H9 (cell line): Measurements from ENCODE around the gene PIP5KL1. TPM values are rescaled to one million over a fixed set of nuclear protein-coding genes. Genes with fewer than 3 reads are reported as not detected.

Source experiments
- DNase-seq: peaks from one replicate; pipeline ENCODE4 v3.0.0-alpha.2; 2017
- H2AFZ ChIP-seq: one replicate; pipeline ENCODE4 v1.6.1; 2013; ENCODE audit warnings: mild to moderate bottlenecking, low read length, control low read depth, moderate library complexity
- H2AK5ac ChIP-seq: 2 replicates; pipeline ENCODE4 v1.6.1; 2013; ENCODE audit warnings: low read length, control low read depth, mixed read lengths; ENCODE audit not compliant: insufficient read length
- H2BK120ac ChIP-seq: one replicate; pipeline ENCODE4 v1.6.1; 2013; ENCODE audit warnings: low read depth, mild to moderate bottlenecking, low read length, control low read depth, inconsistent platforms; ENCODE audit not compliant: poor library complexity, severe bottlenecking
- H2BK12ac ChIP-seq: 2 replicates; pipeline ENCODE4 v1.6.1; 2013; ENCODE audit warnings: low read length, control low read depth, mixed read lengths, low read depth; ENCODE audit not compliant: insufficient read length
- H2BK15ac ChIP-seq: 2 replicates; pipeline ENCODE4 v1.6.1; 2013; ENCODE audit warnings: low read depth, low read length, control low read depth
- H2BK20ac ChIP-seq: one replicate; pipeline ENCODE4 v1.6.1; 2013; ENCODE audit warnings: low read depth, mild to moderate bottlenecking, low read length, control low read depth, inconsistent platforms; ENCODE audit not compliant: poor library complexity, severe bottlenecking
- H2BK5ac ChIP-seq: 2 replicates; pipeline ENCODE4 v1.6.1; 2013; ENCODE audit warnings: low read length, control low read depth, mixed read lengths; ENCODE audit not compliant: insufficient read length
- H3K14ac ChIP-seq: 2 replicates; pipeline ENCODE4 v1.6.1; 2013; ENCODE audit warnings: low read length, control low read depth; ENCODE audit not compliant: insufficient read depth
- H3K18ac ChIP-seq: 2 replicates; pipeline ENCODE4 v1.6.1; 2013; ENCODE audit warnings: low read depth, mild to moderate bottlenecking, mixed read lengths, low read length, control low read depth; ENCODE audit not compliant: insufficient read length
- H3K23ac ChIP-seq: 2 replicates; pipeline ENCODE4 v1.6.1; 2013; ENCODE audit warnings: low read length, control low read depth, mixed read lengths, low read depth; ENCODE audit not compliant: insufficient read length
- H3K23me2 ChIP-seq: 2 replicates; pipeline ENCODE4 v1.6.1; 2013; ENCODE audit warnings: low read depth, mild to moderate bottlenecking, mixed read lengths, low read length, control low read depth; ENCODE audit not compliant: insufficient read length, poor library complexity, severe bottlenecking
- H3K27ac ChIP-seq: 2 replicates; pipeline ENCODE4 v1.5.1; 2013; ENCODE audit warnings: low read length, control low read depth, mixed read lengths, low read depth; ENCODE audit not compliant: insufficient read length
- H3K27me3 ChIP-seq: 2 replicates; pipeline ENCODE4 v1.6.1; 2013; ENCODE audit warnings: low read length, control low read depth, inconsistent platforms; ENCODE audit not compliant: insufficient read depth
- H3K4ac ChIP-seq: 2 replicates; pipeline ENCODE4 v1.6.1; 2013; ENCODE audit warnings: low read depth, mild to moderate bottlenecking, control low read depth, inconsistent platforms, low read length, moderate library complexity
- H3K4me1 ChIP-seq: 2 replicates; pipeline ENCODE4 v1.6.1; 2013; ENCODE audit warnings: low read length, control low read depth, inconsistent platforms; ENCODE audit not compliant: insufficient read depth
- H3K4me2 ChIP-seq: 2 replicates; pipeline ENCODE4 v1.6.1; 2013; ENCODE audit warnings: low read length, control low read depth, mixed read lengths; ENCODE audit not compliant: insufficient read length, insufficient read depth
- H3K56ac ChIP-seq: 2 replicates; pipeline ENCODE4 v1.6.1; 2013; ENCODE audit warnings: low read depth, mild to moderate bottlenecking, mixed read lengths, low read length, control low read depth; ENCODE audit not compliant: insufficient read length
- H3K79me1 ChIP-seq: 2 replicates; pipeline ENCODE4 v1.6.1; 2013; ENCODE audit warnings: low read depth, mild to moderate bottlenecking, moderate library complexity, low read length, control low read depth, inconsistent platforms; ENCODE audit not compliant: insufficient read depth, poor library complexity, severe bottlenecking
- H3K79me2 ChIP-seq: 2 replicates; pipeline ENCODE4 v1.6.1; 2013; ENCODE audit warnings: low read length, control low read depth, inconsistent platforms; ENCODE audit not compliant: insufficient read depth
- H3K9ac ChIP-seq: 2 replicates; pipeline ENCODE4 v1.6.1; 2013; ENCODE audit warnings: low read length, control low read depth, mixed read lengths; ENCODE audit not compliant: insufficient read length; ENCODE audit errors: extremely low read depth
- H3K9me3 ChIP-seq: one replicate; pipeline ENCODE4 v1.6.1; 2013; ENCODE audit warnings: low read depth, low read length, inconsistent platforms; ENCODE audit not compliant: control insufficient read depth
- H3T11ph ChIP-seq: one replicate; pipeline ENCODE4 v1.6.1; 2013; ENCODE audit warnings: mild to moderate bottlenecking, low read length, control low read depth, inconsistent platforms
- H4K20me1 ChIP-seq: one replicate; pipeline ENCODE4 v1.6.1; 2013; ENCODE audit not compliant: control insufficient read depth, insufficient read length, insufficient read depth
- H4K5ac ChIP-seq: 2 replicates; pipeline ENCODE4 v1.6.1; 2013; ENCODE audit warnings: low read depth, mild to moderate bottlenecking, mixed read lengths, low read length, control low read depth; ENCODE audit not compliant: insufficient read length
- H4K8ac ChIP-seq: replicated peaks from 2 replicates; pipeline ENCODE4 v1.6.1; 2013; ENCODE audit warnings: low read length, control low read depth, mixed read lengths, low read depth; ENCODE audit not compliant: insufficient read length
- H4K91ac ChIP-seq: 2 replicates; pipeline ENCODE4 v1.6.1; 2013; ENCODE audit warnings: low read depth, mild to moderate bottlenecking, moderate library complexity, mixed read lengths, low read length, control low read depth; ENCODE audit not compliant: insufficient read length
- H3K27ac Mint-ChIP-seq, 3 experiments: 2 replicates in 2 of 3; 3 replicates in 1 of 3; pipeline ENCODE4 v1.8.0; 2020 to 2021; ENCODE audit warnings: mixed read lengths in 3 of 3, mild to moderate bottlenecking in 1 of 3, moderate library complexity in 1 of 3
- H3K27me3 Mint-ChIP-seq: 2 replicates; pipeline ENCODE4 v1.8.0; 2021; ENCODE audit warnings: low read depth, mild to moderate bottlenecking, moderate library complexity, mixed read lengths
- H3K36me3 Mint-ChIP-seq, 3 experiments: 2 replicates in 2 of 3; 3 replicates in 1 of 3; pipeline ENCODE4 v1.8.0; 2020 to 2021; ENCODE audit warnings: low read depth in 3 of 3, mixed read lengths in 3 of 3; ENCODE audit not compliant: insufficient read depth in 1 of 3
- H3K4me1 Mint-ChIP-seq, 2 experiments: 2 replicates each; pipeline ENCODE4 v1.8.0; 2020; ENCODE audit warnings: mixed read lengths in 2 of 2
- H3K4me3 Mint-ChIP-seq, 2 experiments: 2 replicates in 1 of 2; 3 replicates in 1 of 2; pipeline ENCODE4 v1.8.0; 2020 to 2021; ENCODE audit warnings: mild to moderate bottlenecking in 2 of 2, mixed read lengths in 2 of 2, moderate library complexity in 1 of 2
- H3K9me3 Mint-ChIP-seq, 2 experiments: 2 replicates in 1 of 2; 3 replicates in 1 of 2; pipeline ENCODE4 v1.8.0; 2020; ENCODE audit warnings: mild to moderate bottlenecking in 2 of 2, mixed read lengths in 2 of 2, moderate library complexity in 1 of 2
- CTCF ChIP-seq: fragments of 200-600 bp; sonication (generic); conservative IDR thresholded peaks from 3 replicates; pipeline ENCODE4 v1.8.0; 2021; ENCODE audit warnings: antibody characterized with exemption, mild to moderate bottlenecking
- WGBS: extraction: QIAGEN DNeasy Blood & Tissue Kit; methylation state at CpG from one replicate; pipeline ENCODE4 v1.1.7; 2013; ENCODE audit warnings: missing lambda C conversion rate, low lambda C conversion rate, mixed read lengths; ENCODE audit not compliant: insufficient read length; ENCODE audit errors: extremely low coverage; 5-methylcytosine and 5-hydroxymethylcytosine counted together
- total RNA-seq: library from RNA; stranded (reverse); gene quantifications from 2 replicates; pipeline ENCODE4 v1.2.1, GENCODE V29; 2021

PIP5KL1 gene
- total RNA-seq, 1 experiment from 2014 or later = 11.6 TPM

DNA sequence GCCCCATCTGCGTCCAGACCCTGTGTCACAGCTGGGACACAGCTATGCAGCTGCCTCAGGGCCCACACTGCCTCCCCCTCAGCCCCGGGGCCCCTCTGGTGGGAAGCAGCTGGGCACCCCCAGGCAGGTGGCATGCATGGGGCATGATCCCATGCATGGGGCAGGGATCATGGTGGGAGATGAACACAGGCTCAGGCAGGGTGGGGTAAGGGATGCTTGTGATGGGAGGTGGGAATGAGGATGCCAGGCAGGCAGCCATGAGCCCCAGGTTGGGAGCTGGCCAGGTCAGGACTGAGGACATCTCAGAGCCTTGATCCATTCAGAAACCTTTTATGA is 30.5 kb upstream of the PIP5KL1 start:
- H3K27me3 ChIP-seq = no peaks in the 10 kb centered on the region
- H3K4me2 ChIP-seq = no peak overlapping the region
- no peak overlapping the region for H2BK15ac ChIP-seq
- H3K27ac ChIP-seq = no peak overlapping the region
- no peak overlapping the region for H4K5ac ChIP-seq
- no peaks in the 10 kb centered on the region for H3K9me3 ChIP-seq
- no peak overlapping the region for H4K91ac ChIP-seq
- H3K4ac ChIP-seq = no peak overlapping the region
- H3K4me1 ChIP-seq = no peaks in the 10 kb centered on the region
- no peak overlapping the region for H2AK5ac ChIP-seq
- no peak overlapping the region for H4K8ac ChIP-seq
- H3K56ac ChIP-seq = no peak overlapping the region
- H2BK20ac ChIP-seq = no peak overlapping the region
- no peak for TF ChIP-seq CTCF
- H2BK12ac ChIP-seq = no peak overlapping the region
- peaks cover 0 to 9% (median 6%) of the 10 kb centered on the region in 3 experiments; a peak in 5 of 7 replicates for H3K36me3 Mint-ChIP-seq
- H3K4me1 Mint-ChIP-seq = peaks cover 46 to 55% of the 10 kb centered on the region in 2 experiments
- H3K23me2 ChIP-seq = no peaks in the 10 kb centered on the region
- H3K79me1 ChIP-seq = peaks cover 2% of the 10 kb centered on the region
- H3K4me3 Mint-ChIP-seq = peak overlapping the region in 1 of 2 experiments; percentile 6; a peak in 2 of 5 replicates
- no peak overlapping the region for H2BK5ac ChIP-seq
- no peaks in the 10 kb centered on the region for H4K20me1 ChIP-seq
- DNase-seq = no peak
- no peaks in the 10 kb centered on the region for H3K27me3 Mint-ChIP-seq
- WGBS = no CpG with 5 or more reads among the region's 2 CpGs
- H2BK120ac ChIP-seq = no peak overlapping the region
- H3T11ph ChIP-seq = no peak overlapping the region
- peaks cover 8% of the 10 kb centered on the region; the same call in 1 of the 2 replicates for H3K79me2 ChIP-seq
- H3K9me3 Mint-ChIP-seq = no peaks in the 10 kb centered on the region
- no peak overlapping the region for H3K9ac ChIP-seq
- no peak overlapping the region for H2AFZ ChIP-seq
- H3K27ac Mint-ChIP-seq = peak overlapping the region in 2 of 3 experiments; percentile 31 to 49; a peak in 2 of 7 replicates
- no peak overlapping the region for H3K23ac ChIP-seq
- H3K14ac ChIP-seq = no peak overlapping the region
- no peak overlapping the region for H3K18ac ChIP-seq
